Coronary artery (tissue), 2 donors: ENCODE data around the gene ELOVL1.

Experiments
- DNase-seq: peaks from one replicate; pipeline ENCODE4 v3.0.0-alpha.2; 2017; ENCODE audit warnings: low spot score
- H3K27ac ChIP-seq, 2 donors: fragments of 200-600 bp; sonication (generic); one replicate each; pipeline ENCODE4 v1.5.1; 2016 to 2019
- H3K4me3 ChIP-seq: fragments of 200-600 bp; sonication (generic); 2 replicates; pipeline ENCODE4 v1.5.1; 2016; ENCODE audit warnings: mild to moderate bottlenecking, moderate library complexity
- TF ChIP-seq, protein P1 (sequence below): fragments of 200-600 bp; sonication (generic); IDR thresholded peaks from one replicate; pipeline ENCODE4 v1.5.1; 2019; ENCODE audit warnings: antibody characterized with exemption

Gene ELOVL1

GRCh38 chr1:43318831-43319230 lies 49.0 kb downstream of the ELOVL1 start:
- DNase-seq, result peak; percentile 28
- Histone ChIP-seq H3K4me3 (no peak overlapping the region), H3K27ac (no peak overlapping the region)
- TF ChIP-seq, protein P1, sequence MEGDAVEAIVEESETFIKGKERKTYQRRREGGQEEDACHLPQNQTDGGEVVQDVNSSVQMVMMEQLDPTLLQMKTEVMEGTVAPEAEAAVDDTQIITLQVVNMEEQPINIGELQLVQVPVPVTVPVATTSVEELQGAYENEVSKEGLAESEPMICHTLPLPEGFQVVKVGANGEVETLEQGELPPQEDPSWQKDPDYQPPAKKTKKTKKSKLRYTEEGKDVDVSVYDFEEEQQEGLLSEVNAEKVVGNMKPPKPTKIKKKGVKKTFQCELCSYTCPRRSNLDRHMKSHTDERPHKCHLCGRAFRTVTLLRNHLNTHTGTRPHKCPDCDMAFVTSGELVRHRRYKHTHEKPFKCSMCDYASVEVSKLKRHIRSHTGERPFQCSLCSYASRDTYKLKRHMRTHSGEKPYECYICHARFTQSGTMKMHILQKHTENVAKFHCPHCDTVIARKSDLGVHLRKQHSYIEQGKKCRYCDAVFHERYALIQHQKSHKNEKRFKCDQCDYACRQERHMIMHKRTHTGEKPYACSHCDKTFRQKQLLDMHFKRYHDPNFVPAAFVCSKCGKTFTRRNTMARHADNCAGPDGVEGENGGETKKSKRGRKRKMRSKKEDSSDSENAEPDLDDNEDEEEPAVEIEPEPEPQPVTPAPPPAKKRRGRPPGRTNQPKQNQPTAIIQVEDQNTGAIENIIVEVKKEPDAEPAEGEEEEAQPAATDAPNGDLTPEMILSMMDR, result no peak

DNA sequence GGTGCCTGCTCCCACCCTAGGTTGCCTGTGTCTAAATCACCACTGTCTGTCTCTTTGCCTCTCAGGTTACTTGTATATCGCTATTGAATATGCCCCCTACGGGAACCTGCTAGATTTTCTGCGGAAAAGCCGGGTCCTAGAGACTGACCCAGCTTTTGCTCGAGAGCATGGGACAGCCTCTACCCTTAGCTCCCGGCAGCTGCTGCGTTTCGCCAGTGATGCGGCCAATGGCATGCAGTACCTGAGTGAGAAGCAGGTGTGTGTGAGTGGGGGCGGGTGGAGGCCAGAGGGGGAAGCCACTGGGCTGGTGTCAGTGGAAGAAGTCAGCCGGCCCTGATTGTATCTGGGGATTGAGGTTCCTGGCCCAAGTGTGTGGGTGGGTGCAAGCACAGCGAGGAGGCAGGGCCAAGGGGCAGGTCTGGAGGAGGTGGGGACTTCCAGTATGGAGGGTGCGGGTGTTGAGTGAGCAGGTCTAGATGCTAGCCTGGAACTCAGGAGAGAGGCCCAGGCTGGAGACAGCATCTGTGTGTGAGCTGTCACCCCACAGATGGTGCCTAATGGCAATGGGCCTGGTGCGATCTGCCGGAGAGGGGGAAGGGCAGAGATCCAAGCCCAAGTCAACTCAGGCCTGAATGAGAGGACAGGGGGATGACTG lies 49.9 kb downstream of the ELOVL1 start:
- no peak overlapping the region for H3K27ac ChIP-seq
- TF ChIP-seq, protein P1, result no peak
- DNase-seq, result peak; percentile 29

DNA sequence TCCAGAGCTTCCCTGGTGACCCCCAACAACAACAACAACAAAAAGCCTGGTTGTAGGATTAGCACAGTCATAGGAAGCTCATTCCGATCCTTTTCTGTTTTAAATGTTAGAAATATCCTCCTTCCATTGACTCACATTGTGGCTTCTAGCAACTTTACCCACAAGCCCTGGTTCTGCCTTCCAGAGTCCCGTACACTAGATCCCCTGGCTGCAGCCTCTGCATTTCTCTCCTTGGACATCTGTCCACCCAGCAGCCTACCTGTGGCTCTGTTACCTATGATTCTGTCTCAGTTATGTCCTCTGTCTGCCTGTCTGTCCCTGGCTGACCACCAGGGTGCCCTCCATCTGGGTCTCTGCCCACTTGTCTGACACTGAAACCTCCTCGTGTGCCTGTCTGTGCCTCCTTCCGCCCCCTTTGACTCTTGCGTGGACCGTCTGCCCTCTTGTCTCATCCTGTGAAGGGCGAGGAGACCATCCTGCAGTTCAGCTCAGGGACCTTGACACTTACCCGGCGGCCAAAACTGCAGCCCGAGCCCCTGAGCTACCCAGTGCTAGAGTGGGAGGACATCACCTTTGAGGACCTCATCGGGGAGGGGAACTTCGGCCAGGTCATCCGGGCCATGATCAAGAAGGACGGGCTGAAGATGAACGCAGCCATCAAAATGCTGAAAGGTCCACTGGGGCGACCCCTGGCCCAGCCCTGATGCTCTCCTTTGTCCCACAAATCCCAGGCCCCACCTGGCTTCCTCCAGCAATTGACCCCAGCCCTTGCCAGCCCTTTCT lies 50.9 kb downstream of the ELOVL1 start:
- Histone ChIP-seq H3K4me3 (no peak overlapping the region), H3K27ac (no peak overlapping the region)
- DNase-seq, result no peak
- TF ChIP-seq, protein P1, result no peak

More for the DNA sequence above, 49.9 kb downstream of the ELOVL1 start:
- H3K4me3 ChIP-seq, result no peak overlapping the region

- no peak overlapping the region for H3K27ac ChIP-seq
Measured at GRCh38 chr1:43315963-43316737, 51.7 kb downstream of the ELOVL1 start.

DNA sequence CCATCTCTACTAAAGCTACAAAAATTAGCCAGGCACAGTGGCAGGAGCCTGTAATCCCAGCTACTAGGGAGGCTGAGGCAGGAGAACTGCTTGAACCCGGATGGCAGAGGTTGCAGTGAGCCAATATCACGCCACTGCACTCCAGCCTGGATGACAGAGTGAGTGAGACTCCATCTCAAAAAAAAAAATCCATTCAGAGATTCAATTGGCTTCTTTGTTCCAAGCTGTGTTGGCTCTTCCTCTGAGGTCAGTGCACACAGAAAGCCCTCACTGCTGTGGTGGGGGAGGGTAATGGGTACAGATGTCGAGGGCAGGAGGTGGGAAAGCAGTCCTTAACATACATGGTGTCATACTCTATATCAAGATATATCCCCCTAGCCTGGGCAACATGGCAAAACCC lies 52.3 kb downstream of the ELOVL1 start:
- DNase-seq, result no peak

More at GRCh38 chr1:43315963-43316737, 51.7 kb downstream of the ELOVL1 start:
- DNase-seq, result no peak
- TF ChIP-seq, protein P1, result no peak
- no peak overlapping the region for H3K4me3 ChIP-seq

GRCh38 chr1:43314233-43314632 lies 53.6 kb downstream of the ELOVL1 start:
- Histone ChIP-seq H3K27ac (no peak overlapping the region), H3K4me3 (no peak overlapping the region)

More for the DNA sequence above, 52.3 kb downstream of the ELOVL1 start:
- H3K27ac ChIP-seq, result no peak overlapping the region
- TF ChIP-seq, protein P1, result no peak
- no peak overlapping the region for H3K4me3 ChIP-seq

More at GRCh38 chr1:43314233-43314632, 53.6 kb downstream of the ELOVL1 start:
- no peak for DNase-seq
- TF ChIP-seq, protein P1, result no peak
